Memory B cell (primary cell): Measurements from ENCODE around the gene EAF1.

ENCODE experiments used
- ATAC-seq: fragments of 150-1000 bp; cut with Tn5 transposase; 2 replicates; pipeline ENCODE4 v1.10.0; 2021; ENCODE audit warnings: low read depth, mild to moderate bottlenecking, moderate library complexity
- DNase-seq, 2 donors: peaks; one replicate each; pipeline ENCODE4 v3.0.0; 2022; ENCODE audit warnings: low spot score in 2 of 2
- H3K27ac Mint-ChIP-seq: one replicate; pipeline ENCODE4 v1.8.0; 2022; ENCODE audit warnings: mild to moderate bottlenecking, moderate library complexity, mixed read lengths
- H3K27me3 Mint-ChIP-seq: one replicate; pipeline ENCODE4 v1.8.0; 2022; ENCODE audit warnings: mixed read lengths
- H3K36me3 Mint-ChIP-seq: one replicate; pipeline ENCODE4 v1.8.0; 2022; ENCODE audit warnings: mild to moderate bottlenecking, mixed read lengths
- H3K4me1 Mint-ChIP-seq: one replicate; pipeline ENCODE4 v1.8.0; 2022; ENCODE audit warnings: mixed read lengths
- H3K4me3 Mint-ChIP-seq: one replicate; pipeline ENCODE4 v1.8.0; 2022; ENCODE audit warnings: mild to moderate bottlenecking, moderate library complexity, mixed read lengths
- H3K9me3 Mint-ChIP-seq: one replicate; pipeline ENCODE4 v1.8.0; 2022; ENCODE audit warnings: mixed read lengths

The EAF1 gene

DNA sequence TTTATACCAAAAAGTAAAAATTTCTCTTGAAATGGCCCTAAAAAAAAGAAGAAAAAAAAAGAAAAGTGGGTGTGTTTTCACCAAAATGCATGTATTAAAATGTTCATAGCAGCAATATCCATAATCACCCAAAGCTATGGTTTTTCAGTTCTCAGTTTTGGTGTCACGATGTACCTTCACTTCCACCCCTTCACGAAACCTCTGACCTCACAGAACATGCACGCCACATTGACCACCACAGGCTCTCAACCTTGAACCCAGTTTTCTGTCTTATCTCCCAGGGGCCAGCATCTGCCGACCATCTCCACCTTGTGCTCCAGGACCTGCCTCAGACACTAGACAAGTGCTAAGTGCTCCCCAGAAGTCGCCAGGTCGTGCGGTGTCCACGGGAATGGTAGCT, 63.7 kb downstream of the EAF1 start:
- no peaks in the 10 kb centered on the region for H3K4me1 Mint-ChIP-seq

More for the DNA sequence above, 63.7 kb downstream of the EAF1 start:
- Mint-ChIP-seq H3K9me3 (no peaks in the 10 kb centered on the region), H3K4me3 (no peak overlapping the region), H3K36me3 (peaks cover 7% of the 10 kb centered on the region), H3K27me3 (peaks cover 6% of the 10 kb centered on the region), H3K27ac (no peak overlapping the region)
- DNase-seq: no peak
- ATAC-seq: no peak
